ENCODE data around the gene FZD7.
A peak's percentile ranks its signal among the peaks of the same experiment; 100 is the strongest.

Gene FZD7

GRCh38 chr2:202033317-202034248 is at the start of gene FZD7:
FZD7 (plus strand) TSS chr2:202033855; CDS start chr2:202034648, 793 bp downstream.
- peak; percentile 68 for DNase-seq

GRCh38 chr2:201984333-201984732 is 49.3 kb upstream of the FZD7 start:
- no peak for DNase-seq

GRCh38 chr2:201984800-201985525 is 48.7 kb upstream of the FZD7 start:
- no peak for DNase-seq

GRCh38 chr2:201985728-201986462 is 47.8 kb upstream of the FZD7 start:
- no peak for DNase-seq

- no peak for DNase-seq
These were observed 47.3 kb upstream of the FZD7 start for GRCh38 chr2:201986463-201986735.

GRCh38 chr2:201987426-201987825 is 46.2 kb upstream of the FZD7 start:
- no peak for DNase-seq

- no peak for DNase-seq
These were observed 43.6 kb upstream of the FZD7 start for GRCh38 chr2:201990069-201990468.

GRCh38 chr2:201992960-201993359 is 40.7 kb upstream of the FZD7 start:
- DNase-seq: no peak

GRCh38 chr2:201994973-201995638 is 38.5 kb upstream of the FZD7 start:
- no peak for DNase-seq

- no peak for DNase-seq
These were observed 37.6 kb upstream of the FZD7 start for GRCh38 chr2:201996006-201996405.

GRCh38 chr2:201996679-201997314 is 36.9 kb upstream of the FZD7 start:
- DNase-seq: no peak

GRCh38 chr2:201999279-201999678 is 34.4 kb upstream of the FZD7 start:
- DNase-seq: no peak

- DNase-seq: no peak
These were observed 31.8 kb upstream of the FZD7 start for GRCh38 chr2:202001826-202002225.

- no peak for DNase-seq
These were observed 31.3 kb upstream of the FZD7 start for GRCh38 chr2:202002381-202002780.

GRCh38 chr2:202005272-202005887 is 28.3 kb upstream of the FZD7 start:
- no peak for DNase-seq

- no peak for DNase-seq
These were observed 27.4 kb upstream of the FZD7 start for GRCh38 chr2:202006301-202006700.

- DNase-seq: no peak
These were observed 26.4 kb upstream of the FZD7 start for GRCh38 chr2:202007015-202007982.

- DNase-seq: no peak
These were observed 25.7 kb upstream of the FZD7 start for GRCh38 chr2:202007983-202008354.

GRCh38 chr2:202009019-202009481 is 24.6 kb upstream of the FZD7 start:
- DNase-seq: no peak

GRCh38 chr2:202009581-202009980 is 24.1 kb upstream of the FZD7 start:
- DNase-seq: no peak

- DNase-seq: no peak
These were observed 19.3 kb upstream of the FZD7 start for GRCh38 chr2:202014318-202014717.
